Ascending aorta (tissue), 2 donors: ENCODE data around the gene FZD2. TPM values are rescaled to one million over a fixed set of nuclear protein-coding genes. Genes with fewer than 3 reads are reported as not detected.
"Not testable (repeated sequence)": the region's sequence is repeated elsewhere in the genome, so short reads cannot be mapped to it uniquely, and the experiment has no call there.

Source experiments
- DNase-seq, 2 donors: peaks; one replicate each; pipeline ENCODE4 v3.0.0-alpha.2; 2019; ENCODE audit warnings: low spot score in 2 of 2
- H3K27ac ChIP-seq, 2 donors: fragments of 200-600 bp; sonication (generic); one replicate each; pipeline ENCODE4 v1.5.1; 2016 to 2017; ENCODE audit warnings: mild to moderate bottlenecking in 1 of 2
- H3K27me3 ChIP-seq: fragments of 200-600 bp; sonication (generic); one replicate; pipeline ENCODE4 v1.5.1; 2017
- H3K36me3 ChIP-seq, 2 donors: fragments of 200-600 bp; sonication (generic); one replicate each; pipeline ENCODE4 v1.5.1; 2016
- H3K4me1 ChIP-seq, 2 donors: fragments of 200-600 bp; sonication (generic); one replicate each; pipeline ENCODE4 v1.5.1; 2016 to 2017; ENCODE audit warnings: mild to moderate bottlenecking in 1 of 2
- H3K4me3 ChIP-seq, 2 donors: fragments of 200-600 bp; sonication (generic); one replicate each; pipeline ENCODE4 v1.5.1; 2016 to 2017; ENCODE audit warnings: mild to moderate bottlenecking in 1 of 2
- H3K9me3 ChIP-seq, 2 donors: fragments of 200-600 bp; sonication (generic); one replicate each; pipeline ENCODE4 v1.5.1; 2016
- CTCF ChIP-seq, 3 experiments: fragments of 200-600 bp in 2 of 3; fragments of 450-650 bp in 1 of 3; sonication (generic) in 2 of 3; IDR thresholded peaks; one replicate each; pipeline ENCODE4 v1.5.1; 2016 to 2019; ENCODE audit warnings: antibody characterized with exemption in 3 of 3, mild to moderate bottlenecking in 1 of 3, moderate library complexity in 1 of 3
- intact Hi-C: fragments of 100-400 bp; cut with DNase I; formaldehyde crosslinking; loops from one replicate; pipeline ENCODE4 v1.15.1; 2023
- total RNA-seq: library from RNA; depleted of rRNA; stranded (reverse); fragments of >200 nt; gene quantifications from one replicate; pipeline ENCODE4 v1.1.0, GENCODE V29; 2016

The FZD2 gene
- total RNA-seq, 1 donor from 2014 or later = 32.7 TPM

GRCh38 chr17:44564429-44564828, 7.1 kb downstream of the FZD2 start:
- Histone ChIP-seq H3K4me1 (peaks cover 0 to 4% of the 10 kb centered on the region in 2 donors), H3K27ac (no peak overlapping the region), H3K36me3 (no peaks in the 10 kb centered on the region), H3K27me3 (no peaks in the 10 kb centered on the region), H3K9me3 (peaks cover 4 to 9% of the 10 kb centered on the region in 2 donors), H3K4me3 (no peak overlapping the region)
- intact Hi-C loops = no loop called here
- DNase-seq = no peak
- no peak for TF ChIP-seq CTCF (IDR thresholded peaks at IDR 0.05)

GRCh38 chr17:44565866-44566443, 8.7 kb downstream of the FZD2 start:
- DNase-seq = no peak
- no peak overlapping the region for H3K4me3 ChIP-seq
- intact Hi-C loops = no loop called here
- no peaks in the 10 kb centered on the region for H3K36me3 ChIP-seq
- no peak for TF ChIP-seq CTCF (IDR thresholded peaks at IDR 0.05)
- peaks cover 4 to 9% of the 10 kb centered on the region in 2 donors for H3K9me3 ChIP-seq
- H3K27me3 ChIP-seq = no peaks in the 10 kb centered on the region
- H3K4me1 ChIP-seq = no peaks in the 10 kb centered on the region
- H3K27ac ChIP-seq = no peak overlapping the region

GRCh38 chr17:44568311-44568944, 11.1 kb downstream of the FZD2 start:
- H3K4me3 ChIP-seq, H3K27ac ChIP-seq, H3K4me1 ChIP-seq, H3K27me3 ChIP-seq, H3K36me3 ChIP-seq, intact Hi-C loops, H3K9me3 ChIP-seq, DNase-seq: not testable (repeated sequence)

- no peak for TF ChIP-seq CTCF (IDR thresholded peaks at IDR 0.05)
- Histone ChIP-seq H3K27me3 (no peaks in the 10 kb centered on the region), H3K4me1 (no peaks in the 10 kb centered on the region), H3K27ac (peak overlapping the region in 1 of 2 donors; percentile 43), H3K4me3 (peak overlapping the region in 1 of 2 donors; percentile 51), H3K9me3 (peaks cover 4 to 9% of the 10 kb centered on the region in 2 donors), H3K36me3 (no peaks in the 10 kb centered on the region)
- no peak for DNase-seq
- intact Hi-C loops = no loop called here
Measured at GRCh38 chr17:44568945-44569858, 11.9 kb downstream of the FZD2 start.

GRCh38 chr17:44572801-44573200, 15.5 kb downstream of the FZD2 start:
- H3K4me1 ChIP-seq = no peaks in the 10 kb centered on the region
- no peaks in the 10 kb centered on the region for H3K36me3 ChIP-seq
- intact Hi-C loops = no loop called here
- H3K9me3 ChIP-seq = no peaks in the 10 kb centered on the region
- H3K4me3 ChIP-seq = no peak overlapping the region
- no peak for TF ChIP-seq CTCF (IDR thresholded peaks at IDR 0.05)
- no peaks in the 10 kb centered on the region for H3K27me3 ChIP-seq
- no peak overlapping the region for H3K27ac ChIP-seq
- DNase-seq = no peak

GRCh38 chr17:44575403-44575802, 18.1 kb downstream of the FZD2 start:
- no peak overlapping the region for H3K27ac ChIP-seq
- no peaks in the 10 kb centered on the region for H3K9me3 ChIP-seq
- TF ChIP-seq CTCF (IDR thresholded peaks at IDR 0.05) = no peak
- no peaks in the 10 kb centered on the region for H3K36me3 ChIP-seq
- H3K4me3 ChIP-seq = no peak overlapping the region
- H3K27me3 ChIP-seq = no peaks in the 10 kb centered on the region
- DNase-seq = no peak
- intact Hi-C loops = no loop called here
- no peaks in the 10 kb centered on the region for H3K4me1 ChIP-seq
